Adipose tissue (tissue), 3 donors: ENCODE results near the gene EXOSC10. TPM values are rescaled to one million over a fixed set of nuclear protein-coding genes. Genes with fewer than 3 reads are reported as not detected.
"Not testable (repeated sequence)": the region's sequence is repeated elsewhere in the genome, so short reads cannot be mapped to it uniquely, and the experiment has no call there.

Source experiments
- H3K27ac ChIP-seq: one replicate; pipeline ENCODE4 v1.5.1; 2013; ENCODE audit warnings: low read depth, low read length
- WGBS, 3 donors: extraction: QIAGEN DNeasy Blood & Tissue Kit; methylation state at CpG; one replicate each; pipeline ENCODE4 v1.1.7; 2013; 5-methylcytosine and 5-hydroxymethylcytosine counted together
- polyA plus RNA-seq, 3 donors: library from polyadenylated mRNA; stranded (reverse); fragments of 200-250 nt; gene quantifications; one replicate each; pipeline ENCODE4 v1.2.3, GENCODE V29; 2013
- donor health status: healthy with polysubstance abuse.
- donor health status: Bipolar disorder and iron deficiency.
- donor health status: healthy.

Gene EXOSC10
- polyA plus RNA-seq, 3 donors: 21.2 to 31.6 (median 25.1) TPM

- 89 to 92% (median 91%) methylated on average over 10 of the region's 10 CpGs for WGBS, 3 donors
- no peak overlapping the region for H3K27ac ChIP-seq
Observed at GRCh38 chr1:11031624-11032262, 67.9 kb downstream of the EXOSC10 start.

- WGBS, 3 donors: 87 to 93% (median 91%) methylated on average over 9 of the region's 9 CpGs
- no peak overlapping the region for H3K27ac ChIP-seq
Observed at GRCh38 chr1:11030865-11031264, 68.8 kb downstream of the EXOSC10 start.

GRCh38 chr1:11028018-11028417 is 71.7 kb downstream of the EXOSC10 start:
- H3K27ac ChIP-seq: no peak overlapping the region
- WGBS, 3 donors: 91 to 98% (median 96%) methylated on average over 3 of the region's 3 CpGs

GRCh38 chr1:11027316-11027715 is 72.4 kb downstream of the EXOSC10 start:
- WGBS, 3 donors: 71 to 76% (median 76%) methylated on average over 6 of the region's 6 CpGs
- no peak overlapping the region for H3K27ac ChIP-seq

- no peak overlapping the region for H3K27ac ChIP-seq
- 92 to 95% (median 92%) methylated on average over 5 of the region's 5 CpGs for WGBS, 3 donors
Observed at GRCh38 chr1:11026903-11027302, 72.8 kb downstream of the EXOSC10 start.

- WGBS, 3 donors: 68 to 79% (median 69%) methylated on average over 1 of the region's 1 CpG
Observed at GRCh38 chr1:11026052-11026451, 73.6 kb downstream of the EXOSC10 start.

GRCh38 chr1:11025618-11026017 is 74.1 kb downstream of the EXOSC10 start:
- WGBS, 3 donors: 84 to 91% (median 87%) methylated on average over 1 of the region's 1 CpG
- H3K27ac ChIP-seq: no peak overlapping the region

More at GRCh38 chr1:11026052-11026451, 73.6 kb downstream of the EXOSC10 start:
- no peak overlapping the region for H3K27ac ChIP-seq

- no peak overlapping the region for H3K27ac ChIP-seq
- WGBS, 3 donors: 80 to 89% (median 85%) methylated on average over 2 of the region's 2 CpGs
Observed at GRCh38 chr1:11024874-11025203, 74.8 kb downstream of the EXOSC10 start.

- no peak overlapping the region for H3K27ac ChIP-seq
- WGBS, 3 donors: 91 to 93% (median 92%) methylated on average over 3 of the region's 3 CpGs
Observed at GRCh38 chr1:11024154-11024873, 75.4 kb downstream of the EXOSC10 start.

GRCh38 chr1:11023201-11023600 is 76.5 kb downstream of the EXOSC10 start:
- H3K27ac ChIP-seq: no peak overlapping the region
- WGBS, 3 donors: 92 to 94% (median 94%) methylated on average over 14 of the region's 14 CpGs

GRCh38 chr1:11019971-11020370 is 79.7 kb downstream of the EXOSC10 start:
- 91% methylated on average over 7 of the region's 7 CpGs for WGBS, 3 donors
- no peak overlapping the region for H3K27ac ChIP-seq

- 74 to 80% (median 77%) methylated on average over 7 to 8 of the region's 8 CpGs for WGBS, 3 donors
- not testable (repeated sequence) for H3K27ac ChIP-seq
Observed at GRCh38 chr1:11019358-11019757, 80.3 kb downstream of the EXOSC10 start.

Other genes with a start within 250 kb of the EXOSC10 start
- gene TARDBP, start 87.2 kb downstream of the EXOSC10 start, polyA plus RNA-seq: 100 to 1,000 TPM in 2 of 3 donors, 10 to 100 TPM in 1; 54.7 to 152 (median 132) TPM
- under 1 TPM in 2 of 3 donors, not detected in 1; 0.02 to 0.04 TPM for gene MASP2, start 52.6 kb downstream of the EXOSC10 start, polyA plus RNA-seq
- gene SRM, start 39.9 kb downstream of the EXOSC10 start, polyA plus RNA-seq: 100 to 1,000 TPM; 113 to 130 (median 120) TPM
- gene ANGPTL7, start 89.5 kb upstream of the EXOSC10 start, polyA plus RNA-seq: 1 to 10 TPM in 2 of 3 donors, under 1 TPM in 1; 0.45 to 1.7 (median 1.1) TPM
- gene MTOR, start 162.7 kb upstream of the EXOSC10 start, polyA plus RNA-seq: 10 to 100 TPM in 2 of 3 donors, 1 to 10 TPM in 1; 8.7 to 16.9 (median 12.6) TPM
- 10 to 100 TPM in 1 of 3 donors, 1 to 10 TPM in 2; 3.1 to 10.3 (median 7.2) TPM for gene UBIAD1, start 173.3 kb upstream of the EXOSC10 start, polyA plus RNA-seq